Mesenchymal stem cell (in vitro differentiated cells and primary cell): ENCODE results near the gene NUMB.

Experiments
- DNase-seq: peaks from one replicate; pipeline ENCODE4 v3.0.0-alpha.2; 2013
- H2AFZ ChIP-seq: one replicate; pipeline ENCODE4 v1.6.1; 2013; ENCODE audit warnings: low read depth, mild to moderate bottlenecking, control low read depth, inconsistent platforms, low read length, moderate library complexity
- H2AK5ac ChIP-seq: 2 replicates; pipeline ENCODE4 v1.6.1; 2013; ENCODE audit warnings: low read length, moderate library complexity, mild to moderate bottlenecking, inconsistent platforms; ENCODE audit not compliant: severe bottlenecking
- H2BK120ac ChIP-seq: one replicate; pipeline ENCODE4 v1.6.1; 2013; ENCODE audit warnings: low read depth, mild to moderate bottlenecking, inconsistent platforms, low read length, moderate library complexity
- H2BK12ac ChIP-seq, 2 experiments: one replicate each; pipeline ENCODE4 v1.6.1; 2013; ENCODE audit warnings: inconsistent platforms in 2 of 2, low read length in 2 of 2, mild to moderate bottlenecking in 2 of 2, moderate library complexity in 2 of 2, control low read depth in 1 of 2
- H2BK15ac ChIP-seq: one replicate; pipeline ENCODE4 v1.6.1; 2013; ENCODE audit warnings: mild to moderate bottlenecking, low read depth, inconsistent platforms; ENCODE audit not compliant: poor library complexity, severe bottlenecking
- H2BK5ac ChIP-seq: 2 replicates; pipeline ENCODE4 v1.6.1; 2013; ENCODE audit warnings: low read depth, mild to moderate bottlenecking, low read length, control low read depth, inconsistent platforms; ENCODE audit not compliant: poor library complexity, severe bottlenecking
- H3K14ac ChIP-seq, 2 experiments: one replicate each; pipeline ENCODE4 v1.6.1; 2013; ENCODE audit warnings: inconsistent platforms in 2 of 2, low read length in 2 of 2, control low read depth in 1 of 2, mild to moderate bottlenecking in 1 of 2, moderate library complexity in 1 of 2
- H3K18ac ChIP-seq, 2 experiments: one replicate each; pipeline ENCODE4 v1.6.1; 2013; ENCODE audit warnings: inconsistent platforms in 2 of 2, low read length in 2 of 2, control low read depth in 1 of 2, low read depth in 1 of 2, mild to moderate bottlenecking in 1 of 2
- H3K23ac ChIP-seq, 2 experiments: one replicate each; pipeline ENCODE4 v1.6.1; 2013; ENCODE audit warnings: inconsistent platforms in 2 of 2, low read length in 2 of 2, mild to moderate bottlenecking in 2 of 2, moderate library complexity in 2 of 2, control low read depth in 1 of 2
- H3K27ac ChIP-seq: 2 replicates; pipeline ENCODE4 v1.5.1; 2013; ENCODE audit warnings: mild to moderate bottlenecking, moderate library complexity, low read length, control low read depth, inconsistent platforms; ENCODE audit not compliant: poor library complexity, severe bottlenecking
- H3K27me3 ChIP-seq, 2 experiments: 2 replicates each; pipeline versions ENCODE4 v1.6.1 to v1.7.0; 2013; ENCODE audit warnings: low read length in 2 of 2, mild to moderate bottlenecking in 2 of 2, moderate library complexity in 2 of 2, control low read depth in 1 of 2, inconsistent platforms in 1 of 2; ENCODE audit not compliant: control insufficient read depth in 1 of 2, insufficient read depth in 1 of 2
- H3K36me3 ChIP-seq, 2 experiments: 2 replicates each; pipeline versions ENCODE4 v1.6.1 to v1.7.0; 2013; ENCODE audit warnings: low read length in 2 of 2, control low read depth in 1 of 2, inconsistent platforms in 1 of 2, low read depth in 1 of 2, mild to moderate bottlenecking in 1 of 2; ENCODE audit not compliant: insufficient read depth in 2 of 2, control insufficient read depth in 1 of 2
- H3K4ac ChIP-seq, 2 experiments: one replicate each; pipeline ENCODE4 v1.6.1; 2013; ENCODE audit warnings: inconsistent platforms in 2 of 2, low read length in 2 of 2, mild to moderate bottlenecking in 2 of 2, moderate library complexity in 2 of 2, control low read depth in 1 of 2, low read depth in 1 of 2
- H3K4me1 ChIP-seq: 2 replicates; pipeline ENCODE4 v1.6.1; 2013; ENCODE audit warnings: low read depth, low read length, control low read depth; ENCODE audit not compliant: control insufficient read depth, insufficient read depth
- H3K4me2 ChIP-seq: 2 replicates; pipeline ENCODE4 v1.6.1; 2013; ENCODE audit warnings: low read length, mild to moderate bottlenecking, inconsistent platforms; ENCODE audit not compliant: poor library complexity, severe bottlenecking
- H3K4me3 ChIP-seq, 2 experiments: 2 replicates each; pipeline versions ENCODE4 v1.5.1 to v1.7.0; 2013; ENCODE audit warnings: low read length in 2 of 2, mild to moderate bottlenecking in 2 of 2, control low read depth in 1 of 2, low read depth in 1 of 2; ENCODE audit not compliant: insufficient read depth in 1 of 2
- H3K79me1 ChIP-seq: replicated peaks from 2 replicates; pipeline ENCODE4 v1.6.1; 2013; ENCODE audit warnings: mild to moderate bottlenecking, control low read depth, low read length, inconsistent platforms; ENCODE audit not compliant: poor library complexity, severe bottlenecking
- H3K9ac ChIP-seq: 2 replicates; pipeline ENCODE4 v1.7.0; 2013; ENCODE audit warnings: mild to moderate bottlenecking, low read length, moderate library complexity
- H3K9me3 ChIP-seq: 2 replicates; pipeline ENCODE4 v1.7.0; 2013; ENCODE audit warnings: mild to moderate bottlenecking, low read length; ENCODE audit not compliant: control insufficient read depth
- H4K8ac ChIP-seq: one replicate; pipeline ENCODE4 v1.6.1; 2013; ENCODE audit warnings: inconsistent platforms, mild to moderate bottlenecking, low read length, moderate library complexity
- H4K91ac ChIP-seq: one replicate; pipeline ENCODE4 v1.6.1; 2013; ENCODE audit warnings: mild to moderate bottlenecking, low read length, inconsistent platforms
- WGBS: methylation state at CpG from one replicate; pipeline ENCODE4 v1.1.7; 2013; ENCODE audit warnings: mixed read lengths; 5-methylcytosine and 5-hydroxymethylcytosine counted together

NUMB gene

DNA sequence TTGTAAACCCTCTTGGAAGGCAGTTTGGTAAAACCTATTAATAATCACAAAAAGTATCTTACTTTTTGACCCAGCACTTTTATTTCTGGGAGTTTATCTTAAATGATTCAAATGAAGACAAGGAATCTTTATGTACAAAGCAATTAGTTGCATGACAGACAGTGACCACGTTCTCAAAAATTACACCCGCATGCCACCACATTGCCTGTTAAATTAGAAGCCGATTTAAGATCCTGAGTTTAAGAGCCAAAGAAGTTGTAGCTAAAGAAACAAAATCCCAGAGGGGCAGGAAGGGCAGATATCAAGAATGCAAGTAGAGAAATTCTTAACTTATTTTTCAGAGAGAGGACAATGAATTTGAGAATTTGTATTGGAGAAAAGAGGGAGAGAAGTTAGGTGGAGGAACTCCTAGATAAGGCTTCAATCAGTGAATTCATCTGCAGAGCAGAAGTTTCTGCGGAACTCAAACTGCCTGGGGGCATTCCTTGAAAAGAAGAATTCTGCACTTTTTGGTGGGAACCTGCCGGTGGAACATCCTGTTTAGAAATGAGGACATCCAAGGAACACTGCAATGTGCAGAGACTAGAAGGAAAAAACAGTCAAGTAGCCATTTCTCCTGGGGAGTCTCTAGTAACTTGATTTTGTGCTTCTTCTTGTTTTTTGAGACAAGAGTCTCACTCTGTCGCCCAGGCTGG, 31.3 kb upstream of the NUMB start:
- Histone ChIP-seq H3K27me3 (no peaks in the 10 kb centered on the region), H3K4me2 (no peak overlapping the region), H4K91ac (no peak overlapping the region), H3K9ac (no peak overlapping the region), H3K36me3 (peaks cover 5 to 17% of the 10 kb centered on the region in 2 experiments), H2AFZ (no peak overlapping the region), H3K27ac (no peak overlapping the region), H3K79me1 (peaks cover 25% of the 10 kb centered on the region), H3K14ac (no peak overlapping the region), H3K18ac (no peak overlapping the region), H3K9me3 (no peaks in the 10 kb centered on the region), H2BK12ac (no peak overlapping the region), H3K4me3 (no peak overlapping the region), H3K4ac (no peak overlapping the region), H2BK5ac (no peak overlapping the region), H3K23ac (no peak overlapping the region), H3K4me1 (peaks cover 20% of the 10 kb centered on the region), H2AK5ac (no peak overlapping the region), H2BK15ac (no peak overlapping the region), H2BK120ac (no peak overlapping the region), H4K8ac (no peak overlapping the region)
- DNase-seq = no peak
- 89% methylated on average over 6 of the region's 6 CpGs for WGBS

DNA sequence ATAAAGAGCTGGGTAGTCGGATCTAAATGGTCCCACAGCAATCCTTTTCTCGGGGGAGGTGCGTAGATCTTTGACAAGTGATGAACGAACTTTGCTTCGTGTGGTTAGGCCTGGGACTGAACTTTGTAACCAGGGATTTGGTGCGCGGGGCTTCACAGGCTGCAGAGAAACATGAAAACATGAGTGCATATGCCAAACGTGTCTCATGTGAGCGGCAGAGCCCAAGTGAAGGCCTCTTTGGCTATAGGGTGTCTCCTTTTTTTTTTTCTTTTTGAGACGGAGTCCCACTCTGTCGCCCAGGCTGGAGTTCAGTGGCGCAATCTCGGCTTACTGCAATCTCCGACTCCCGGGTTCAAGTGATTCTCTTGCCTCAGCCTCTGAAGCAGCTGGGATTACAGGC, 20.3 kb upstream of the NUMB start:
- Histone ChIP-seq H4K8ac (no peak overlapping the region), H3K79me1 (no peaks in the 10 kb centered on the region), H3K27ac (no peak overlapping the region), H2AK5ac (no peak overlapping the region), H2BK5ac (no peak overlapping the region), H3K14ac (no peak overlapping the region), H3K9ac (no peak overlapping the region), H4K91ac (no peak overlapping the region), H3K27me3 (no peaks in the 10 kb centered on the region), H3K4me3 (no peak overlapping the region), H3K23ac (no peak overlapping the region), H2BK12ac (no peak overlapping the region), H2BK15ac (no peak overlapping the region), H2BK120ac (no peak overlapping the region), H3K36me3 (no peaks in the 10 kb centered on the region), H3K4ac (no peak overlapping the region), H3K18ac (no peak overlapping the region), H3K9me3 (no peaks in the 10 kb centered on the region), H3K4me2 (no peak overlapping the region), H2AFZ (no peak overlapping the region), H3K4me1 (no peaks in the 10 kb centered on the region)
- WGBS = 87% methylated on average over 11 of the region's 15 CpGs
- no peak for DNase-seq

DNA sequence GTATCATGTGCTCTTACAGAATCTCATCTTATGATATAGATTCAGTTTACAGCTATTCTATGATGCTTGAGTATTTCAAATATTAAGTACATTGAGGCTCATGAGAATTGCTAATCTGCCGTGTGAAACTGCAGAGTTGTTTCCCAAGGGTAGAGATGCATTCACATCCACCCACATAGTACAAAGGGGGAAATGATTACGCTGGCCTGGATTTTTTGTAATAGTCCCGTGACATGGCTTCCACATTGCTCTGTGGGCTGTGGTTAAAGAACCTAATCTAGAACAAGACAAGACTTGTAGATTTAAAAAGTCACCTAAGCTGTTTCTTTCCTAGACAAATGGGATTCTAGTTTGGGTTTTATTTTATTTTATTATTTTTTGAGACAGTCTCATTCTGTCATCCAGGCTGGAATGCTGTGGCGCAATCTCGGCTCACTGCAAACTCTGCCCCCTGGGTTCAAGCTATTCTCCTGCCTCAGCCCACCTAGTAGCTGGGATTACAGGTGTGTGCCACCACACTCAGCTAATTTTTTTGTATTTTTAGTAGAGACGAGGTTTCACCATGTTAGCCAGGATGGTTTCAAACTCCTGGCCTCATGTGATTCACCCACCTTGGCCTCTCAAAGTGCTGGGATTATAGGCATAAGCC, 19.4 kb upstream of the NUMB start:
- Histone ChIP-seq H3K9ac (peak overlapping the region; percentile 52), H3K9me3 (no peaks in the 10 kb centered on the region), H3K4ac (no peak overlapping the region), H3K4me2 (no peak overlapping the region), H2BK120ac (no peak overlapping the region), H4K91ac (no peak overlapping the region), H3K27ac (no peak overlapping the region), H4K8ac (no peak overlapping the region), H3K79me1 (no peaks in the 10 kb centered on the region), H2BK12ac (no peak overlapping the region), H3K18ac (no peak overlapping the region), H2BK15ac (no peak overlapping the region), H3K27me3 (no peaks in the 10 kb centered on the region), H3K4me1 (no peaks in the 10 kb centered on the region), H3K14ac (no peak overlapping the region), H2BK5ac (no peak overlapping the region), H3K36me3 (no peaks in the 10 kb centered on the region), H3K23ac (no peak overlapping the region), H3K4me3 (peak overlapping the region in 1 of 2 experiments; percentile 34), H2AK5ac (no peak overlapping the region), H2AFZ (no peak overlapping the region)
- 93% methylated on average over 4 of the region's 6 CpGs for WGBS
- no peak for DNase-seq

DNA sequence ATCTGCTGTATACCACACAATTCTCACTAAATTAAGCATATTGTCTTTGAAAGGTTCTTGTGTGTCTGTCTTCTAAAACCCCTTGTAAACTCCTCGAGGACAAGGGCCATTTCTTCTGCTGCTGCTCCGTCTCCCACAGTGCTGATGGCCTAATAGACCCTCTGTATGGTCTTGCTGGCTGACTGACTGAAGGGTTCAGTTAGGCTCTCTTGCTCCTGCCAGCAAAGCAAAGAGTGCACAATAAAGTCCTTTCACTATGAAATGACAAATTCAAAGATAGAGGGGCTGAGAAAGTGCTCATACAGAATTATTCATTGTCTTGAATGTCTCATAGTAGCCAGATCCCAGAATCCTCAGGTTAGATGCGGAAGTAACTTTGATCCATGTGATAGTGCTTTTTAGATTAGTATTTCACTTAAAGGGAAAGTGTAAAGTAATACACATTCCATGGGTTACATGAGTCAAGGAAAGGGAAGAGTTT, 18.1 kb upstream of the NUMB start:
- no peak for DNase-seq
- Histone ChIP-seq H3K23ac (no peak overlapping the region), H2BK5ac (no peak overlapping the region), H2BK120ac (no peak overlapping the region), H2BK12ac (no peak overlapping the region), H3K4ac (no peak overlapping the region), H3K14ac (no peak overlapping the region), H3K9ac (peak overlapping the region; percentile 5), H2AFZ (no peak overlapping the region), H3K36me3 (no peaks in the 10 kb centered on the region), H3K4me1 (no peaks in the 10 kb centered on the region), H3K27ac (no peak overlapping the region), H3K9me3 (no peaks in the 10 kb centered on the region), H3K18ac (no peak overlapping the region), H3K4me3 (no peak overlapping the region), H2AK5ac (no peak overlapping the region), H4K8ac (no peak overlapping the region), H3K27me3 (no peaks in the 10 kb centered on the region), H3K4me2 (no peak overlapping the region), H4K91ac (no peak overlapping the region), H2BK15ac (no peak overlapping the region), H3K79me1 (no peaks in the 10 kb centered on the region)
- 84% methylated on average over 3 of the region's 3 CpGs for WGBS
